SU-DHL-6 (cell line): ENCODE data around the gene SOCS6.

Experiments
- EZH2phosphoT487 ChIP-seq: fragments of 200-600 bp; sonication (generic), shearing (Covaris generic); conservative IDR thresholded peaks from 2 replicates; pipeline ENCODE4 v1.6.1; 2018; ENCODE audit warnings: mild to moderate bottlenecking, antibody characterized with exemption, low read length, moderate library complexity, mixed read lengths
- TF ChIP-seq, protein P1 (sequence below): fragments of 200-600 bp; sonication (generic); IDR thresholded peaks from one replicate; pipeline ENCODE4 v1.5.1; 2017; ENCODE audit warnings: antibody characterized with exemption, mild to moderate bottlenecking, low read length, moderate library complexity; ENCODE audit not compliant: insufficient read depth, poor library complexity, severe bottlenecking

GRCh38 chr18:70322385-70322784, 33.5 kb downstream of the SOCS6 start:
- TF ChIP-seq, protein P1, sequence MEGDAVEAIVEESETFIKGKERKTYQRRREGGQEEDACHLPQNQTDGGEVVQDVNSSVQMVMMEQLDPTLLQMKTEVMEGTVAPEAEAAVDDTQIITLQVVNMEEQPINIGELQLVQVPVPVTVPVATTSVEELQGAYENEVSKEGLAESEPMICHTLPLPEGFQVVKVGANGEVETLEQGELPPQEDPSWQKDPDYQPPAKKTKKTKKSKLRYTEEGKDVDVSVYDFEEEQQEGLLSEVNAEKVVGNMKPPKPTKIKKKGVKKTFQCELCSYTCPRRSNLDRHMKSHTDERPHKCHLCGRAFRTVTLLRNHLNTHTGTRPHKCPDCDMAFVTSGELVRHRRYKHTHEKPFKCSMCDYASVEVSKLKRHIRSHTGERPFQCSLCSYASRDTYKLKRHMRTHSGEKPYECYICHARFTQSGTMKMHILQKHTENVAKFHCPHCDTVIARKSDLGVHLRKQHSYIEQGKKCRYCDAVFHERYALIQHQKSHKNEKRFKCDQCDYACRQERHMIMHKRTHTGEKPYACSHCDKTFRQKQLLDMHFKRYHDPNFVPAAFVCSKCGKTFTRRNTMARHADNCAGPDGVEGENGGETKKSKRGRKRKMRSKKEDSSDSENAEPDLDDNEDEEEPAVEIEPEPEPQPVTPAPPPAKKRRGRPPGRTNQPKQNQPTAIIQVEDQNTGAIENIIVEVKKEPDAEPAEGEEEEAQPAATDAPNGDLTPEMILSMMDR, result no peak
- TF ChIP-seq EZH2phosphoT487, result no peak
